ENCODE data around the gene PLEKHG5.

- TF ChIP-seq SP1 (IDR thresholded peaks at IDR 0.05), result no peak
- TF ChIP-seq L3MBTL2 (conservative IDR thresholded peaks at IDR 0.05), result no peak
- no peak for TF ChIP-seq TARDBP (IDR thresholded peaks at IDR 0.05)
- TF ChIP-seq FOXA1 (IDR thresholded peaks at IDR 0.05), result no peak
- TF ChIP-seq FOXM1 (IDR thresholded peaks at IDR 0.05; ENCODE audit: borderline replicate concordance), result no peak
Measured at GRCh38 chr1:6464915-6465314, 26.6 kb downstream of the PLEKHG5 start.

Data from HEK293T (cell line).